Activated CD8-positive, alpha-beta memory T cell treated with anti-CD3 and anti-CD28 coated beads, Interleukin-2, amount 50 U/mL, for 1 hour (primary cell): ENCODE data around the gene ACAP2.
"Not testable (repeated sequence)": the region's sequence is repeated elsewhere in the genome, so short reads cannot be mapped to it uniquely, and the experiment has no call there.

Source experiments
- DNase-seq: peaks from one replicate; pipeline ENCODE4 v3.0.0-alpha.2; 2020; ENCODE audit errors: extremely low read depth

The ACAP2 gene

DNA sequence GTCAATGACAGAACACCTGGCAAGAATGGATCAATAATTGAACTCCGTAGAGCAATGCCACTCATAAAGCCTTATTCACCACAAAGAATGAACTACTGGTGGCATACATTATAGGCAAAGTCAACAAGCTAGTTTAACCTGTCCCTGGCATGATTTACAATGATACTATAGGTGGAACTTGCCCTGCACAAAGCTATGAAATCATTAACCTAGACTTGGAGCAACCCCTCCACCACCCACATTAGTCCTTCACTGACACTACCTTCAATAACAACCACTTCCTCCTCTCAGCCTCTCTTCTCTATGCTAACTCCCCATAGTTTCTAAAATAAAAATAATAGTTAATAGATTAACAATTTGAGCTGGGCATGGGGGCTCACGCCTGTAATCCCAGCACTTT, 54.4 kb downstream of the ACAP2 start:
- DNase-seq, result no peak

- no peak for DNase-seq
Observed at GRCh38 chr3:195386739-195387138, 56.1 kb downstream of the ACAP2 start.

DNA sequence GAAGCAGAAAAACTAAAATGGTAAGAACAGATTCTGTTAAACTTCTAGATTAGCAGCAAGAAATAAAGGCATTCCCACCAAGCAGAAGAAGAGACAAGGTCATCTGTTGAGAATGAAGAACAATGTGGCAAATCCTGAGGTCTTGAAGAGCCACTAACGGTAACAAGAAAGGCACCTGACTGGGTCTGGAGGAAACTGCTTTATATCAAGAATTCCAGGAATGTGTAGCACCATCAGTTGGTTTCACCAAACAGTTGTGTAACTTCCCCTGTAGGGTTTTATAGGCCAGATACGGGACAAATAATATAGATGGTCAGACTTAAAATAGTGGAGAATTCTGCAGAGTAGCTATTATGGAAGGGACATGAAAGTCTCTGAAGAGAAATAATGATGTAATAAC, 57.3 kb downstream of the ACAP2 start:
- no peak for DNase-seq

GRCh38 chr3:195384952-195385351, 57.9 kb downstream of the ACAP2 start:
- no peak for DNase-seq

GRCh38 chr3:195372220-195372619, 70.6 kb downstream of the ACAP2 start:
- no peak for DNase-seq

- DNase-seq, result no peak
Observed at GRCh38 chr3:195366200-195366925, 76.5 kb downstream of the ACAP2 start.

DNA sequence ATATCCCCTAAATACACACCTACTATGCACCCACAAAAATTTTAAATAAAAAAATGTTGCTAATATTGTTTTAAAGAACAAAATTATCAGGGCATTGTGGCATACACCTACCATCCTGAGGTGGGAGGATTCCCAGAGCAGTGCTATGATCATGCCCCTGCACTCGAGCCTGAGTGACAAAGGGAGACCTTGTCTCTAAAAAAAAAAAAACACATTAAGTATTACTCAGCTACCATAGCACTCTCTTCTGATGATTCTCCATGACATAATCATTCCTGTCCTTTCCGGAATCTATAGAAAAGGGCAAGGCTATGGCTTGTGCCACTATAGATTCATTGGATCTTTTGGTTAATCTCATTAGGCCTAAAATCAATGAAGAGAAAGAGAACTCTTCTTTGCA, 77.4 kb downstream of the ACAP2 start:
- DNase-seq, result no peak

- not testable (repeated sequence) for DNase-seq
Observed at GRCh38 chr3:195357797-195358196, 85.0 kb downstream of the ACAP2 start.

- no peak for DNase-seq
Observed at GRCh38 chr3:195356151-195357086, 86.4 kb downstream of the ACAP2 start.

DNA sequence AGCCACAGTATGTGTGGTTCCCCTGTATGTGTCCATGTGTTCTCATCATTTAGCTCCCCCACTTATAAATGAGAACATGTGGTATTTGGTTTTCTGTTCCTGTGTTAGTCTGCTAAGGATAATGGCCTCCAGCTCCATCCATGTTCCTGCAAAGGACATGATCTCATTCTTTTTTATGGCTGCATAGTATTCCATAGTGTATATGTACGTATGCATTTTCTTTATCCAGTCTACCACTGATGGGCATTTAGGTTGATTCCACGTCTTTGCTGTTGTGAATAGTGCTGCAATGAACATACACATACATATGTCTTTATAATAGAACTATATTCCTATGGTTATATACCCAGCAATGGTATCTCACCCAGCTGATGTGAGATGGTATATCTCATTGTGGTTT, 88.8 kb downstream of the ACAP2 start:
- not testable (repeated sequence) for DNase-seq

DNA sequence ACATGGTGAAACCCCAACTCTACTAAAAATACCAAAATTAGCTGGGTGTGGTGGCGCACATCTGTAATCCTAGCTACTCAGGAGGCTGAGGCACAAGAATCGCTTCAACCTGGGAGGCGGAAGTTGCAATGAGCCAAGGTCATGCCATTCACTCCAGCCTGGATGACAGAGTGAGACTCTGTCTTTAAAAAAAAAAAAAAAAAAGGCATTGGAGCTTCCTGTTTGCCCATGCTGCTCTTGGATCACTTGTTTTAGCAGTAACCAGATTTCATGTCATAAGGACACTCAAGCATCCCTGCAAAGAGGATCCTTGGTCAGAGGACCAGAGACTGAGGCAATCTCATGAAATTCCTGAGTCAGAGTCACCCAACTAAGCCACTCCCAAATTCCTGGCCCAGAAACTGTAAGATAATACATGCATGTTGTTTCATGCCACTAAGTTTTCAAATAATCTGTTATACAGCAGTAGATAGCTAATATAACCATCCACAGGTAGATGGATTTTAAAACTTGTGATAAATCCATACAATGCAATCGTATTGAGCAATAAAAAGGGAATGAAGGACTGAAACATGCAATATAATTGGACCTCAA, 89.8 kb downstream of the ACAP2 start:
- no peak for DNase-seq

DNA sequence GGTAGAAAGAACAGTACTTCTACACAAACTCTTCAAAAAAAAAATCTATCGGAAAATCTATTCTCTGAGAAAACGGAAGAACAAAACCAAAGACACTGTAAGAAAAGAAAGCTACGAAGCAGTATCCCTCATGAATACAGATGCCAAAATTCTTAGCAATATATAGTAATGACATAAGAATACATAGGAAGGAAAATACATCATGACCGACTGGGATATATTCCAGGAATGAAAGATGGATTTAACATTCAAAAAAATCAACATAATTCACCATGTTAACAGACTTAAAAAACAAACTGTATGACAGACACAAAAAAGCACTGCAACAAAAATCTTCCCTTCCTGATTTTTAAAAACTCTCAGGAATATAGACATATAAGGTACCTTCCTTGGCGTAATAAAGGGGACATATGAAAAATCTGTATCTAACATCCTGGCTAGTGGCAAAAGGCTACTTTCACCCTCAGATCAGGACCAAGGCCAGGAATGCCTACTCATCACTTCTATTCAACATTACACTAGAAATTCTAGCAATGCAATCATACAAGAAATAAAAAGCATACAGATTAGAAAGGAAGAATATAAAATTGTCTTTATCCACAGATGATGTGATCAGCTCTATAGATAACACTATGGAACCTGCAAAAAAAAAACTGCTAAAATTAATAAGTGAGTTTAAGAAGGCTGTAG, 94.2 kb downstream of the ACAP2 start:
- no peak for DNase-seq

- DNase-seq, result no peak
Observed at GRCh38 chr3:195337747-195338146, 105.1 kb downstream of the ACAP2 start.

DNA sequence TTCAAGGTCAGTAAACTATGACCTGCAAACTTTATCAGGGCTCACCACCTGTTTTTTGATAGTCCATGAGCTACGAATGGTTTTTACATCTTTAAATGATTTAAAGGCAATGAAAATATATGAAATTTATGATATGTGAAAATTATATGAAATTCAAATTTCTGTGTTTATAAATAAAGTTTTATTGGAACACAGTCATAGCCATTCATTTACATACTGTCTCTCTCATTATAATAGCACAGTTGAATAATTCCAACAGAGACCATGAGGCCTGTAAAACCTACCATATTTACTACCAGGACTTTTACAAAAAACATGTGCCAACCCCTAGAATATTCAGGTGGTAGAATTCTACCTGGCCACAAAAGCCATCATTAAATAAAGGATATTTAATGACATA, 107.9 kb downstream of the ACAP2 start:
- DNase-seq, result no peak

- DNase-seq, result no peak
Observed at GRCh38 chr3:195319060-195319459, 123.8 kb downstream of the ACAP2 start.

- DNase-seq, result no peak
Observed at GRCh38 chr3:195312714-195313113, 130.1 kb downstream of the ACAP2 start.

DNA sequence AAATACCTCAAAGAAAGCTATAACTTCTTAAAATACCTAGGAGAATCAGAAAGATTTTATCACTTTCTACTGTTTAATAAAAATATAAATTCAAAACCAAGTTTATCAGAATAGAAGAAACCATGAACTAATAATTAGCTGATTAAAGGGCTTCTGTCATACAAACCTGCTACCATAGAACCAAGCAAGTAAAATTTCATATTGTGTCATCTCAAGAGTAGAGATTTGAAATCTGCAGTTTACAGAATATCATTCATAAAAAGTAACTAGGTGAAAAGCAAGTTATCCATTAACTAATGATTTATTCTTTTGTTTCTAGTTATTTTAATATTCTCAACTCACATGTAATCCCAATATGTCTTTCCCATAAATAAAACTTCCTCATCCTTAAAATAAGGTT, 135.1 kb downstream of the ACAP2 start:
- DNase-seq, result no peak

GRCh38 chr3:195306369-195306768, 136.5 kb downstream of the ACAP2 start:
- no peak for DNase-seq

DNA sequence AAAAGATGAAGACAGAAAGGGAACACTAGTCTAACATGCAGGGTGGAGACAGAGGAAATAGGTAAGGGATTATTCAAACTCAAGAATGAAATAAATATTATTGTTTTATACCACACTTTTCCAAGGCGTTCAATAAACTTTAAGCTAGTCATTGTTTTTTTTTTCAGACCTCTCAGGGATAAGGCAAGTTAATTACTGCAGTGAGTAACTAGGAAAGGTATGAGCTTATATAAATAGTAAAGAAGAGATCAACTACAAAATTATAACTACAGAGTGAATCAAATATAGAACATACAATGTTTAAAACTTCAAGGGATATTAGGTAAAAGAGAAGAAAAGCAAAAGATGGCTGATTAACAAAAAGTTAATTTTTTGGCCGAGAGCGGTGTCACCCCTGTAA, 140.4 kb downstream of the ACAP2 start:
- DNase-seq, result no peak

DNA sequence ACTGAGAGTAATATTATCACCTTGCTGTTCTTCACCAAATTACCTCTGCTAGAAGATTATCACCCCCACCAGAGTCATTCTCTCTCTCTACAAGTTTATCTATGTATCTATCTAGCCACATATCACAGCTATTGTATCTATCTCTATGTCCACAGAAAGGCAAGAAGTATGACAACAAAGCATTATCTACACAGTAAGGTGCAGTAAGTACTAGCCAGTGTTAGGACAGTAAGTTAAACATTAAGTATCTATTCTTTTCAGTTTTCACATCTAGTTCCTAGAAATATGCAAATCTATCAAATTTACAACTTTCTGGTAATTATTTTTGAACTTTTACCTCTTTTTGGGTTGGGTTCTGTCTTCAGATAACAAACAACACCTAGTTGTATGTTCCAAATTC, 145.4 kb downstream of the ACAP2 start:
- no peak for DNase-seq

- DNase-seq, result no peak
Observed at GRCh38 chr3:195296662-195297061, 146.2 kb downstream of the ACAP2 start.

GRCh38 chr3:195291121-195291520, 151.7 kb downstream of the ACAP2 start:
- DNase-seq, result no peak
